H1 (cell line): ENCODE data around the gene GOLIM4. TPM values are rescaled to one million over a fixed set of nuclear protein-coding genes. Genes with fewer than 3 reads are reported as not detected.

Experiments
- CTCF ChIA-PET: fragments of 300-600 bp; sonication (Branson Sonifier 250); formaldehyde crosslinking; loops from one replicate; lab custom pipeline; 2021; ENCODE audit not compliant: partially characterized antibody; lab: Charles Lee
- POLR2A ChIA-PET: fragments of 300-600 bp; sonication (Branson Sonifier 250); formaldehyde crosslinking; loops from one replicate; lab custom pipeline; 2021; ENCODE audit warnings: inconsistent platforms; ENCODE audit not compliant: partially characterized antibody; lab: Charles Lee
- DNase-seq, 2 experiments: peaks; one replicate each; pipeline versions ENCODE4 v3.0.0 to v3.0.0-alpha.2; 2010 to 2022; ENCODE audit warnings: low spot score in 2 of 2, low read depth in 1 of 2, mixed read lengths in 1 of 2
- FAIRE-seq: peaks from 2 replicates; lab custom pipeline; 2011; peaks lifted over from hg19 to GRCh38; lab: Jason Lieb, UNC
- H2AFZ ChIP-seq: 2 replicates; pipeline ENCODE4 v1.8.1; 2012; ENCODE audit warnings: low read length, inconsistent platforms
- H2AK5ac ChIP-seq: 2 replicates; pipeline ENCODE4 v1.6.1; 2013; ENCODE audit warnings: low read depth, low read length
- H2BK120ac ChIP-seq: replicated peaks from 2 replicates; pipeline ENCODE3; 2013; ENCODE audit warnings: low read depth, low read length, inconsistent platforms
- H2BK12ac ChIP-seq: 2 replicates; pipeline ENCODE4 v1.6.1; 2013; ENCODE audit warnings: low read depth, low read length
- H2BK15ac ChIP-seq: 2 replicates; pipeline ENCODE4 v1.6.1; 2013; ENCODE audit warnings: low read length
- H2BK20ac ChIP-seq: 2 replicates; pipeline ENCODE4 v1.6.1; 2013; ENCODE audit warnings: low read length
- H2BK5ac ChIP-seq: 2 replicates; pipeline ENCODE4 v1.6.1; 2013; ENCODE audit warnings: low read depth, low read length
- H3K14ac ChIP-seq: 2 replicates; pipeline ENCODE4 v1.6.1; 2013; ENCODE audit warnings: inconsistent platforms; ENCODE audit not compliant: insufficient read length
- H3K18ac ChIP-seq: 2 replicates; pipeline ENCODE4 v1.6.1; 2013; ENCODE audit warnings: low read length; ENCODE audit errors: extremely low read depth
- H3K23ac ChIP-seq: 2 replicates; pipeline ENCODE4 v1.6.1; 2013; ENCODE audit warnings: inconsistent platforms; ENCODE audit not compliant: insufficient read length
- H3K23me2 ChIP-seq: 2 replicates; pipeline ENCODE4 v1.6.1; 2013; ENCODE audit warnings: low read depth, low read length
- H3K27ac ChIP-seq: 2 replicates; pipeline ENCODE4 v1.6.1; 2011; ENCODE audit warnings: low read depth, low read length, inconsistent platforms
- H3K27me3 ChIP-seq, 4 experiments: replicated peaks in 1 of 4; 1 replicate in 1 of 4; 2 replicates in 3 of 4; pipeline versions ENCODE4 v1.6.1 to v1.8.1; 2011 to 2013; ENCODE audit warnings: low read length in 3 of 4, mild to moderate bottlenecking in 3 of 4, inconsistent platforms in 2 of 4, mixed read lengths in 2 of 4, moderate library complexity in 1 of 4; ENCODE audit not compliant: control insufficient read depth in 3 of 4, insufficient read depth in 3 of 4; ENCODE audit errors: extremely low read depth in 1 of 4
- H3K36me3 ChIP-seq, 4 experiments: 2 replicates each; pipeline versions ENCODE4 v1.6.1 to v1.8.1; 2011 to 2013; ENCODE audit warnings: mild to moderate bottlenecking in 4 of 4, low read length in 3 of 4, moderate library complexity in 2 of 4, control low read depth in 1 of 4, inconsistent platforms in 1 of 4; ENCODE audit not compliant: insufficient read depth in 4 of 4, control insufficient read depth in 2 of 4
- H3K4ac ChIP-seq: replicated peaks from 2 replicates; pipeline ENCODE3; 2013; ENCODE audit warnings: low read length, low read depth, mixed read lengths, inconsistent platforms; ENCODE audit not compliant: insufficient read length
- H3K4me1 ChIP-seq, 4 experiments: replicated peaks in 1 of 4; 1 replicate in 1 of 4; 2 replicates in 3 of 4; pipeline versions ENCODE4 v1.6.1 to v1.8.1; 2011 to 2013; ENCODE audit warnings: low read length in 3 of 4, inconsistent platforms in 2 of 4, mixed read lengths in 1 of 4; ENCODE audit not compliant: insufficient read depth in 4 of 4, control insufficient read depth in 3 of 4
- H3K4me2 ChIP-seq, 2 experiments: 2 replicates each; pipeline versions ENCODE4 v1.6.1 to v1.8.1; 2011 to 2013; ENCODE audit warnings: low read depth in 2 of 2, low read length in 2 of 2, control low read depth in 1 of 2, inconsistent platforms in 1 of 2, mild to moderate bottlenecking in 1 of 2; ENCODE audit not compliant: insufficient read depth in 1 of 2
- H3K4me3 ChIP-seq, 4 experiments: fragments of 200-600, 300-600 bp in 1 of 4; sonication (generic), shearing (Covaris generic), sonication (Bioruptor Twin) in 1 of 4; 2 replicates each; pipeline versions ENCODE4 v1.5.1 to v1.8.1; 2011 to 2016; ENCODE audit warnings: low read length in 4 of 4, low read depth in 3 of 4, control low read depth in 2 of 4, inconsistent platforms in 2 of 4, mild to moderate bottlenecking in 2 of 4, mixed read lengths in 1 of 4, moderate library complexity in 1 of 4; ENCODE audit not compliant: insufficient read depth in 2 of 4; ENCODE audit errors: extremely low read depth in 1 of 4
- H3K56ac ChIP-seq: replicated peaks from 2 replicates; pipeline ENCODE3; 2013; ENCODE audit warnings: low read depth, mild to moderate bottlenecking, mixed read lengths, low read length, inconsistent platforms; ENCODE audit not compliant: insufficient read length
- H3K79me1 ChIP-seq: 2 replicates; pipeline ENCODE4 v1.6.1; 2013; ENCODE audit warnings: low read depth, low read length, control low read depth
- H3K79me2 ChIP-seq, 2 experiments: 2 replicates each; pipeline versions ENCODE4 v1.6.1 to v1.8.1; 2012 to 2013; ENCODE audit warnings: low read length in 2 of 2, mild to moderate bottlenecking in 2 of 2, inconsistent platforms in 1 of 2; ENCODE audit not compliant: insufficient read depth in 2 of 2, control insufficient read depth in 1 of 2
- H3K9ac ChIP-seq, 4 experiments: replicated peaks in 1 of 4; 1 replicate in 1 of 4; 2 replicates in 3 of 4; pipeline versions ENCODE4 v1.6.1 to v1.8.1; 2011 to 2013; ENCODE audit warnings: low read depth in 3 of 4, low read length in 3 of 4, control low read depth in 2 of 4, mild to moderate bottlenecking in 2 of 4, moderate library complexity in 2 of 4, inconsistent platforms in 1 of 4; ENCODE audit errors: extremely low read depth in 1 of 4
- H3K9me3 ChIP-seq, 2 experiments: 2 replicates each; pipeline versions ENCODE4 v1.6.1 to v1.8.1; 2012 to 2013; ENCODE audit warnings: mild to moderate bottlenecking in 2 of 2, moderate library complexity in 2 of 2, control low read depth in 1 of 2, inconsistent platforms in 1 of 2, low read depth in 1 of 2, low read length in 1 of 2, mixed read lengths in 1 of 2; ENCODE audit not compliant: insufficient read depth in 2 of 2
- H4K20me1 ChIP-seq, 2 experiments: replicated peaks in 1 of 2; 2 replicates each; pipeline versions ENCODE3 to v1.8.1; 2011 to 2013; ENCODE audit warnings: inconsistent platforms in 2 of 2, low read length in 2 of 2, mild to moderate bottlenecking in 1 of 2; ENCODE audit not compliant: insufficient read depth in 2 of 2, control insufficient read depth in 1 of 2
- H4K5ac ChIP-seq: 2 replicates; pipeline ENCODE4 v1.6.1; 2013; ENCODE audit warnings: low read length, low read depth, mixed read lengths, inconsistent platforms; ENCODE audit not compliant: insufficient read length
- H4K8ac ChIP-seq: 2 replicates; pipeline ENCODE4 v1.8.0; 2013; ENCODE audit warnings: mild to moderate bottlenecking, moderate library complexity, low read length, inconsistent platforms; ENCODE audit not compliant: insufficient read depth; ENCODE audit errors: extremely low read depth
- H4K91ac ChIP-seq: replicated peaks from 2 replicates; pipeline ENCODE3; 2013; ENCODE audit warnings: low read length, mixed read lengths, inconsistent platforms; ENCODE audit not compliant: insufficient read length
- CREB1 ChIP-seq: IDR thresholded peaks from 2 replicates; pipeline ENCODE4 v1.6.1; 2012; ENCODE audit warnings: inconsistent platforms
- MAX ChIP-seq: IDR thresholded peaks from 2 replicates; pipeline ENCODE4 v1.6.1; 2012; ENCODE audit warnings: inconsistent platforms
- POLR2A ChIP-seq, 2 experiments: IDR thresholded peaks; 1 replicate in 1 of 2; 2 replicates in 1 of 2; pipeline ENCODE4 v1.6.1; 2011; ENCODE audit warnings: low read depth in 2 of 2, low read length in 2 of 2, mild to moderate bottlenecking in 2 of 2; ENCODE audit errors: control extremely low read depth in 1 of 2
- SUZ12 ChIP-seq: fragments of 200-600 bp; sonication (generic); IDR thresholded peaks from 2 replicates; pipeline ENCODE4 v1.6.1; 2012; ENCODE audit warnings: mild to moderate bottlenecking, inconsistent platforms, low read length, moderate library complexity, mixed read lengths
- WGBS, 2 experiments: shearing (Covaris generic) in 1 of 2; methylation state at CpG; one replicate each; pipeline versions ENCODE4 v1.1.6 to v1.1.7; 2013 to 2015; ENCODE audit warnings: low lambda C conversion rate in 2 of 2, mixed read lengths in 2 of 2, inconsistent platforms in 1 of 2, low coverage in 1 of 2, missing lambda C conversion rate in 1 of 2; ENCODE audit not compliant: insufficient replicate concordance in 2 of 2, insufficient coverage in 1 of 2, insufficient read length in 1 of 2; ENCODE audit errors: extremely low coverage in 1 of 2, missing lambda C conversion rate in 1 of 2; 5-methylcytosine and 5-hydroxymethylcytosine counted together
- polyA plus RNA-seq, 7 experiments: library from polyadenylated mRNA; depleted of rRNA in 3 of 7; stranded (reverse) in 5 of 7; unstranded in 2 of 7; fragments of >200 nt in 5 of 7; fragments of 200-250 nt in 2 of 7; gene quantifications; 1 replicate in 5 of 7; 2 replicates in 1 of 7; 4 replicates in 1 of 7; pipeline versions ENCODE4 v1.2.1 to v1.2.3, GENCODE V29; 2011 to 2013; ENCODE audit warnings: missing spikeins in 2 of 7, mixed read lengths in 2 of 7
- total RNA-seq: library from RNA; stranded (reverse); fragmentation: NEBNext Ultra II Directional; extraction: Animal tissue kit (Norgen Biotek cat#: 25700); gene quantifications from 2 replicates; pipeline ENCODE4 v1.2.1, GENCODE V29; 2021

Gene GOLIM4
- total and polyA plus RNA-seq, 2 of the 8 experiments (the other 6 are each of a cell fraction or from before 2014, with no cell fraction given) = 5.6 to 29.7 TPM

- Histone ChIP-seq H3K36me3 (no peaks in the 10 kb centered on the region), H2BK5ac (peak overlapping the region; percentile 92), H3K4ac (peak overlapping the region; percentile 96), H4K5ac (peak overlapping the region; percentile 81), H2BK12ac (0 out of 2 replicates have a peak overlapping the region, but pooled peaks have one; percentile 72), H3K23ac (no peak overlapping the region), H3K4me2 (peak overlapping the region; percentile 86 to 94), H3K18ac (peak overlapping the region; percentile 79), H2BK15ac (0 out of 2 replicates have a peak overlapping the region, but pooled peaks have one; percentile 88), H3K56ac (peak overlapping the region; percentile 73), H2BK120ac (no peak overlapping the region), H3K14ac (peak overlapping the region; percentile 43), H4K8ac (no peak overlapping the region; the same call in 1 of the 2 replicates), H2BK20ac (peak overlapping the region; percentile 90; the same call in 1 of the 2 replicates), H3K79me1 (no peaks in the 10 kb centered on the region), H3K23me2 (peaks cover 10% of the 10 kb centered on the region), H3K27me3 (no peaks in the 10 kb centered on the region), H2AK5ac (no peak overlapping the region), H3K79me2 (peaks cover 0 to 28% of the 10 kb centered on the region in 2 experiments; a peak in 2 of 4 replicates), H2AFZ (peak overlapping the region; percentile 97), H3K9ac (peak overlapping the region; percentile 60 to 65 (median 64)), H3K4me1 (peaks cover 0 to 7% (median 1%) of the 10 kb centered on the region in 4 experiments; a peak in 4 of 7 replicates), H3K4me3 (peak overlapping the region; percentile 78 to 99 (median 86)), H3K9me3 (no peaks in the 10 kb centered on the region), H4K91ac (peak overlapping the region; percentile 99), H4K20me1 (peaks cover 0 to 4% of the 10 kb centered on the region in 2 experiments), H3K27ac (no peak overlapping the region)
- CTCF ChIA-PET = interaction anchor here (0.6 to 2.4 kb wide), 6 partner anchors 10 to 341 kb away, joined by 4 to 7 read pairs (median 4); no protein-coding TSS in a partner anchor
- FAIRE-seq = peak; percentile 7
- TF ChIP-seq MAX = peak; percentile 71; the same call in 1 of the 2 replicates
- TF ChIP-seq SUZ12 = no peak
- TF ChIP-seq POLR2A (IDR thresholded peaks at IDR 0.05; ENCODE audit: control extremely low read depth in 1 of 2, low read depth in 2 of 2, low read length in 2 of 2) = peak in 1 of 2 experiments; percentile 35; a peak in 1 of 3 replicates
- no peak for TF ChIP-seq CREB1
- 8% methylated on average over 8 of the region's 17 CpGs; no CpG with 5 or more reads in 1 of the 2 experiments for WGBS, 2 experiments
- POLR2A ChIA-PET = interaction anchor here (0.6 to 1.2 kb wide), 2 partner anchors 8 to 716 kb away, joined by 3 to 4 read pairs; no protein-coding TSS in a partner anchor
- no peak for DNase-seq
These were observed 507 bp upstream of the GOLIM4 start for GRCh38 chr3:168096210-168096652.
